Memory B cell (primary cell): ENCODE data around the gene PHKA1.
"Not testable (repeated sequence)": the region's sequence is repeated elsewhere in the genome, so short reads cannot be mapped to it uniquely, and the experiment has no call there.

Experiments used
- ATAC-seq: fragments of 150-1000 bp; cut with Tn5 transposase; 2 replicates; pipeline ENCODE4 v1.10.0; 2021; ENCODE audit warnings: low read depth, mild to moderate bottlenecking, moderate library complexity
- DNase-seq, 2 donors: peaks; one replicate each; pipeline ENCODE4 v3.0.0; 2022; ENCODE audit warnings: low spot score in 2 of 2
- H3K27ac Mint-ChIP-seq: one replicate; pipeline ENCODE4 v1.8.0; 2022; ENCODE audit warnings: mild to moderate bottlenecking, moderate library complexity, mixed read lengths
- H3K27me3 Mint-ChIP-seq: one replicate; pipeline ENCODE4 v1.8.0; 2022; ENCODE audit warnings: mixed read lengths
- H3K36me3 Mint-ChIP-seq: one replicate; pipeline ENCODE4 v1.8.0; 2022; ENCODE audit warnings: mild to moderate bottlenecking, mixed read lengths
- H3K4me1 Mint-ChIP-seq: one replicate; pipeline ENCODE4 v1.8.0; 2022; ENCODE audit warnings: mixed read lengths
- H3K4me3 Mint-ChIP-seq: one replicate; pipeline ENCODE4 v1.8.0; 2022; ENCODE audit warnings: mild to moderate bottlenecking, moderate library complexity, mixed read lengths
- H3K9me3 Mint-ChIP-seq: one replicate; pipeline ENCODE4 v1.8.0; 2022; ENCODE audit warnings: mixed read lengths

The PHKA1 gene

DNA sequence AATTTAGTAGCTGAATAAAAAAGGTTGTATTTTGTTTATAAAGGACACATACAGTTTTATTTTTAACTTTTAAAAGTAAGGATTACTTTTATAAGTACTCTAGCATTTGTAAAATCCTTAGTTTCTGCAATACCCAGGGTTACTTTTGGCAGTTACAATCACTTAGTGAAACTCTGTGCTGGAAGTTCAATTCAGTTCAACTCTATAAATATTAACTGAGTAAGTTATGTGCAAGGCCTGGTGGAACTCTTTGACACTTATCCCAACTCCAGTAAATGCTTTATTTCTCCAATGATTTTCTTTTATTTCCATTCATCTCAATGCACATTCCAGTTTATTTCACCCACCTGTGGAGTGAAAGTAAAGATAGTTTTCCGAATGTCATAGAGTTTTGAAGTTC, 78.2 kb downstream of the PHKA1 start:
- H3K27me3 Mint-ChIP-seq = peaks cover 3% of the 10 kb centered on the region
- ATAC-seq (no peak), DNase-seq (no peak)
- H3K36me3 Mint-ChIP-seq = no peaks in the 10 kb centered on the region
- no peaks in the 10 kb centered on the region for H3K4me1 Mint-ChIP-seq
- no peak overlapping the region for H3K4me3 Mint-ChIP-seq
- no peaks in the 10 kb centered on the region for H3K9me3 Mint-ChIP-seq
- no peak overlapping the region for H3K27ac Mint-ChIP-seq

- Mint-ChIP-seq H3K27ac (no peak overlapping the region), H3K9me3 (peaks cover 2% of the 10 kb centered on the region), H3K4me1 (no peaks in the 10 kb centered on the region), H3K36me3 (no peaks in the 10 kb centered on the region), H3K27me3 (peaks cover 3% of the 10 kb centered on the region), H3K4me3 (no peak overlapping the region)
- ATAC-seq (no peak), DNase-seq (no peak)
Measured at GRCh38 chrX:72634331-72634730, 79.8 kb downstream of the PHKA1 start.

GRCh38 chrX:72630185-72630584, 83.9 kb downstream of the PHKA1 start:
- H3K4me1 Mint-ChIP-seq = no peaks in the 10 kb centered on the region
- no peak overlapping the region for H3K27ac Mint-ChIP-seq
- no peak for ATAC-seq
- H3K36me3 Mint-ChIP-seq = no peaks in the 10 kb centered on the region
- no peak overlapping the region for H3K4me3 Mint-ChIP-seq
- DNase-seq = no peak
- no peaks in the 10 kb centered on the region for H3K27me3 Mint-ChIP-seq
- peaks cover 3% of the 10 kb centered on the region for H3K9me3 Mint-ChIP-seq

- Mint-ChIP-seq H3K4me1 (no peaks in the 10 kb centered on the region), H3K27me3 (no peaks in the 10 kb centered on the region), H3K9me3 (no peaks in the 10 kb centered on the region), H3K36me3 (no peaks in the 10 kb centered on the region), H3K4me3 (no peak overlapping the region), H3K27ac (no peak overlapping the region)
- ATAC-seq = no peak
- no peak for DNase-seq
Measured at GRCh38 chrX:72624194-72624593, 89.9 kb downstream of the PHKA1 start.

GRCh38 chrX:72621625-72622485, 92.3 kb downstream of the PHKA1 start:
- H3K4me1 Mint-ChIP-seq = no peaks in the 10 kb centered on the region
- ATAC-seq (no peak), DNase-seq (no peak)
- H3K9me3 Mint-ChIP-seq = no peaks in the 10 kb centered on the region
- H3K27ac Mint-ChIP-seq = no peak overlapping the region
- no peaks in the 10 kb centered on the region for H3K36me3 Mint-ChIP-seq
- H3K4me3 Mint-ChIP-seq = no peak overlapping the region
- no peaks in the 10 kb centered on the region for H3K27me3 Mint-ChIP-seq

GRCh38 chrX:72621163-72621562, 92.9 kb downstream of the PHKA1 start:
- no peak for ATAC-seq
- Mint-ChIP-seq H3K27ac (no peak overlapping the region), H3K27me3 (no peaks in the 10 kb centered on the region), H3K4me3 (no peak overlapping the region), H3K4me1 (no peaks in the 10 kb centered on the region), H3K9me3 (no peaks in the 10 kb centered on the region), H3K36me3 (no peaks in the 10 kb centered on the region)
- DNase-seq = no peak

- Mint-ChIP-seq H3K4me3 (no peak overlapping the region), H3K9me3 (no peaks in the 10 kb centered on the region), H3K27me3 (no peaks in the 10 kb centered on the region), H3K36me3 (no peaks in the 10 kb centered on the region), H3K27ac (no peak overlapping the region), H3K4me1 (no peaks in the 10 kb centered on the region)
- ATAC-seq (no peak), DNase-seq (no peak)
Measured at GRCh38 chrX:72620550-72621145, 93.5 kb downstream of the PHKA1 start.

GRCh38 chrX:72609313-72609712, 104.8 kb downstream of the PHKA1 start:
- DNase-seq (no peak), ATAC-seq (no peak)
- Mint-ChIP-seq H3K36me3 (no peaks in the 10 kb centered on the region), H3K4me1 (peaks cover 3% of the 10 kb centered on the region), H3K27me3 (peaks cover 3% of the 10 kb centered on the region), H3K9me3 (no peaks in the 10 kb centered on the region), H3K4me3 (no peak overlapping the region), H3K27ac (no peak overlapping the region)

- Mint-ChIP-seq H3K36me3 (no peaks in the 10 kb centered on the region), H3K4me3 (peak overlapping the region; percentile 17)
Measured at GRCh38 chrX:72604705-72605104, 109.4 kb downstream of the PHKA1 start.

DNA sequence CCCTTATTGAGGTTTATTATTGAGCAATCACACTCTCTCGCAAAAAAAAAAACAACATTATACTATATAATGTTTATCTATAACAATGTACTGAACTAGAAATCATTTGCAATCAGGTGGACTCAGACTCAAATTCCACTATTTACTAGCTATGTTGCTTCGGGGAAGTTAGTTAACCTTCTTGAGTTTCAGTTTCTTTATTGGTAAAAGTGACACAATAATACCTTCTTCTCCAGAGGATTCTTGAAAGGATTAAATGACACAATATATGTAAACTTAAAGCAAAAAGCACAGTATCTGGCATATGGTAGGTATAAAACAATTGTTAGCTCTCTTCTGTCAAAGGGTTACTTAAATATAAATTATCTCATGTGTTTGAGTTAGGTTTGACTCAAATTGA, 110.0 kb downstream of the PHKA1 start:
- no peak overlapping the region for H3K27ac Mint-ChIP-seq
- ATAC-seq (no peak), DNase-seq (no peak)
- no peaks in the 10 kb centered on the region for H3K36me3 Mint-ChIP-seq
- H3K4me3 Mint-ChIP-seq = no peak overlapping the region
- H3K4me1 Mint-ChIP-seq = peaks cover 6% of the 10 kb centered on the region
- no peaks in the 10 kb centered on the region for H3K9me3 Mint-ChIP-seq
- no peaks in the 10 kb centered on the region for H3K27me3 Mint-ChIP-seq

More at GRCh38 chrX:72604705-72605104, 109.4 kb downstream of the PHKA1 start:
- no peak overlapping the region for H3K27ac Mint-ChIP-seq
- H3K9me3 Mint-ChIP-seq = no peaks in the 10 kb centered on the region
- peaks cover 6% of the 10 kb centered on the region for H3K4me1 Mint-ChIP-seq
- DNase-seq = no peak
- no peaks in the 10 kb centered on the region for H3K27me3 Mint-ChIP-seq
- no peak for ATAC-seq

DNA sequence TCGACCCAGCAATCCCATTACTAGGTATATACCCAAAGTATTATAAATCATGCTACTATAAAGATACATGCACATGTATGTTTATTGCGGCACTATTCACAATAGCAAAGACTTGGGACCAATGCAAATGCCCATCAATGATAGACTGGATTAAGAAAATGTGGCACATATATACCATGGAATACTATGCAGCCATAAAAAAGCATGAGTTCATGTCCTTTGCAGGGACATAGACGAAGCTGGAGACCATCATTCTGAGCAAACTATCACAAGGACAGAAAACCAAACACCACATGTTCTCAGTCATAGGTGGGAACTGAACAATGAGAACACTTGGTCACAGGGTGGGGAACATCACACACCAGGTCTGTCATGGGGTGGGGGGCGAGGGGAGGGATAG, 123.1 kb downstream of the PHKA1 start:
- ATAC-seq, H3K36me3 Mint-ChIP-seq, H3K4me1 Mint-ChIP-seq, H3K9me3 Mint-ChIP-seq, H3K4me3 Mint-ChIP-seq, DNase-seq, H3K27me3 Mint-ChIP-seq, H3K27ac Mint-ChIP-seq: not testable (repeated sequence)

DNA sequence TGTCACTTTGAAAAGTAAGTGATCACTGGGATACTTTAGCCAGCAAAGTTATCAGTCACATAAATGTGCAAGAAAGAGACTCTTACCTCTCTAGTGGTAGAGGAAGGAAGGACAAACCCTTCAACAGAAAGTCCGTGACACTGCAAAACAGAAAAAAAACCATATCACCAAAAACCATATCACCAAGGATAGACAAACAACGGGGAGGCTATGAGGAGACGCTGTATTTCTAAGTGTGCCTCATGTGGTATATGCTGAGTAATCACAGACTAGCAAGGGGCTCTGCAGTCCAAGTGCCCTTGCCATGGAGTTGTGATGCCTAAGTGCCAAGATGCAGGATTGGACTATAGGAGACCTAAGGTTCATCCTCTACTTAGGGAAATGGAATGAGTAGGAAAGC, 129.9 kb downstream of the PHKA1 start:
- peaks cover 6% of the 10 kb centered on the region for H3K27me3 Mint-ChIP-seq
- H3K4me3 Mint-ChIP-seq = no peak overlapping the region
- no peaks in the 10 kb centered on the region for H3K4me1 Mint-ChIP-seq
- H3K27ac Mint-ChIP-seq = no peak overlapping the region
- H3K9me3 Mint-ChIP-seq = no peaks in the 10 kb centered on the region
- ATAC-seq (no peak), DNase-seq (no peak)
- peaks cover 2% of the 10 kb centered on the region for H3K36me3 Mint-ChIP-seq

- H3K9me3 Mint-ChIP-seq = no peaks in the 10 kb centered on the region
- H3K27me3 Mint-ChIP-seq = no peaks in the 10 kb centered on the region
- peaks cover 3% of the 10 kb centered on the region for H3K4me1 Mint-ChIP-seq
- no peak overlapping the region for H3K4me3 Mint-ChIP-seq
- no peak overlapping the region for H3K27ac Mint-ChIP-seq
- no peaks in the 10 kb centered on the region for H3K36me3 Mint-ChIP-seq
- no peak for DNase-seq
- no peak for ATAC-seq
Measured at GRCh38 chrX:72576141-72576894, 137.8 kb downstream of the PHKA1 start.

DNA sequence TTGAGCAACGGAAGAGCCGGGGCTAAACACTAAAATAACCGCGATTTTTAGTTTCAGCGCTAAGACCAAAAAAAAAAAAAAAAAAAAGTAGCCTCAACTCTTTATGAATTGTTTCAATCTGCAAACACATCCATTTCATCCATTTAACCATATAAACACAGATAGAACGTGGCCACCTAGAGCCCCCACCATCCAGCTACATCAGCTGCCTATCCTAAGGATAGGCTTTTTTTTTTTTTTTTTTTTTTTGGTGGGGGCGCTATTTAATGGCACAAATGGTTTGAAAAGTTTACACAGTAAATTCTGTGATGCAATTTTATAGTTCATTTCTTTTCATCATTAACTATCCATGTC, 141.0 kb downstream of the PHKA1 start:
- H3K4me1 Mint-ChIP-seq = peaks cover 3% of the 10 kb centered on the region
- ATAC-seq = peak; percentile 12

More for the DNA sequence above, 141.0 kb downstream of the PHKA1 start:
- Mint-ChIP-seq H3K27ac (peak overlapping the region; percentile 91), H3K27me3 (no peaks in the 10 kb centered on the region), H3K4me3 (peak overlapping the region; percentile 99), H3K36me3 (no peaks in the 10 kb centered on the region), H3K9me3 (no peaks in the 10 kb centered on the region)
- DNase-seq = no peak
